D721Med (cell line): ENCODE results near the gene PIK3CG.

Source experiments
- DNase-seq: peaks from one replicate; pipeline ENCODE4 v3.0.0; 2011; ENCODE audit warnings: low spot score; ENCODE audit not compliant: insufficient read length
- FAIRE-seq: peaks from 2 replicates; lab custom pipeline; 2011; peaks lifted over from hg19 to GRCh38; lab: Jason Lieb, UNC
- TF ChIP-seq, protein P1 (sequence below): IDR thresholded peaks from 2 replicates; pipeline ENCODE4 v1.5.1; 2012; ENCODE audit warnings: mild to moderate bottlenecking, control low read depth; ENCODE audit not compliant: insufficient read depth; ENCODE audit errors: missing control alignments

PIK3CG gene

GRCh38 chr7:106865130-106866041 is at the start of gene PIK3CG:
Gene PIK3CG, plus strand, starts transcription at chr7:106865282. Its CDS starts 2,280 bp downstream, at chr7:106867562.
- FAIRE-seq, result no peak
- TF ChIP-seq, protein P1, sequence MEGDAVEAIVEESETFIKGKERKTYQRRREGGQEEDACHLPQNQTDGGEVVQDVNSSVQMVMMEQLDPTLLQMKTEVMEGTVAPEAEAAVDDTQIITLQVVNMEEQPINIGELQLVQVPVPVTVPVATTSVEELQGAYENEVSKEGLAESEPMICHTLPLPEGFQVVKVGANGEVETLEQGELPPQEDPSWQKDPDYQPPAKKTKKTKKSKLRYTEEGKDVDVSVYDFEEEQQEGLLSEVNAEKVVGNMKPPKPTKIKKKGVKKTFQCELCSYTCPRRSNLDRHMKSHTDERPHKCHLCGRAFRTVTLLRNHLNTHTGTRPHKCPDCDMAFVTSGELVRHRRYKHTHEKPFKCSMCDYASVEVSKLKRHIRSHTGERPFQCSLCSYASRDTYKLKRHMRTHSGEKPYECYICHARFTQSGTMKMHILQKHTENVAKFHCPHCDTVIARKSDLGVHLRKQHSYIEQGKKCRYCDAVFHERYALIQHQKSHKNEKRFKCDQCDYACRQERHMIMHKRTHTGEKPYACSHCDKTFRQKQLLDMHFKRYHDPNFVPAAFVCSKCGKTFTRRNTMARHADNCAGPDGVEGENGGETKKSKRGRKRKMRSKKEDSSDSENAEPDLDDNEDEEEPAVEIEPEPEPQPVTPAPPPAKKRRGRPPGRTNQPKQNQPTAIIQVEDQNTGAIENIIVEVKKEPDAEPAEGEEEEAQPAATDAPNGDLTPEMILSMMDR, result no peak
- no peak for DNase-seq

DNA sequence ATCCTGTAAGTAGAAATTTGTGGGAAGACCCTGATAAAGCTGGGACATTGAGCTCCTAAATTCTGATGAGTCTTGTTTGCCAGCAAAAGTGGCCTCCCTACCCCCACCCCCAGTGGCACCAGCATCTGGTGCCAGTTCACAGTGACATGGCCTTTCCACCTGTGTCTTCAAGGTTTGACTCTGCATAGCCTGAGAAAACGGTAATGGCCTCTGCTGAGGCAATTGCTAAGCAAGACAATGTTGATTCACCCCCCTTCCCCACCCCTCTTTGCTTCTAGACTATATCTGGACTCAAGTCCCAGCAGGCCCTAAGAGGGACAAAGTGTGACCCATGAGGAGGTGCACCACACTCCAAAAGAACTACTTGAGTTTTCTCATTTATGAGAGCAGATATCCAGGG is 48.0 kb upstream of the PIK3CG start:
- FAIRE-seq, result no peak
- TF ChIP-seq, protein P1, result no peak
- no peak for DNase-seq

DNA sequence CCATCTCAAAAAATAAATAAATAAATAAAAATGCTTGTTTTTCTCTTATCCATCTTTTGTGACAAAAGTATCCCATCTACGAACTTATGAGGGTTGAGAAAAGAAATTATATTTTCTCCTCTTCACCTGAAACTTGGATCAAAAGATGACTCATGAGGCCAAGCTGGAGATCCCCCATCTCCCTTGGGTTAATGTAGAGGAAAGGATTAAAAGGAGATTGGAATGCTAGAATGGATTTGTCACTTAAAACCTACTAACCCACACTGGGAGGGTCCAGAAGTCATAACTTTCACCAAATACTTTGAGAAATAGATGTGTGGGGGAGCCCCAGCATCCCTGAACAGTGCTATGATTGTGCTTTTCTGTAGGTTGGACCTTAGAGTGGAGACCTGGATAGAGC is 46.3 kb upstream of the PIK3CG start:
- FAIRE-seq (no peak), DNase-seq (no peak)
- TF ChIP-seq, protein P1, result no peak

DNA sequence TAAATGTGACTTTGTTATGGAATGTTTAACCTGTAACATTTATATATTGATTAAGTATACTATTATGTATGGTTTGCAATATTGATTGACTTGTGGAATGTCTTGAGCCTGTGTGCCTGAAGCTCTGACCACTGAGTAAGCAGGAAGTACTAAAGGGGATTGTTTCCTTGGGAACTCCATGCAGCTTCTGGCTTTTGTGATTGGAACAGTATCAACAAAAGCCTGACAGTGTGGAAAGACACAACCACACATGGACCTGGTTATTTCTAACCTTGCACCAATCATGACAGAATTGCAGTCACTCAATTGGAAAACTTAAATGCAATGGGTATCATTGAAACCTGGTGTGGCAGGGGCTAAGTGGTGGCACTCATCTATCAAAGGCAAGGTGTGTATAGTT is 45.5 kb upstream of the PIK3CG start:
- DNase-seq (no peak), FAIRE-seq (no peak)
- TF ChIP-seq, protein P1, result no peak

- FAIRE-seq (no peak), DNase-seq (no peak)
- TF ChIP-seq, protein P1, result no peak
These were observed 44.5 kb upstream of the PIK3CG start for GRCh38 chr7:106820321-106821217.

DNA sequence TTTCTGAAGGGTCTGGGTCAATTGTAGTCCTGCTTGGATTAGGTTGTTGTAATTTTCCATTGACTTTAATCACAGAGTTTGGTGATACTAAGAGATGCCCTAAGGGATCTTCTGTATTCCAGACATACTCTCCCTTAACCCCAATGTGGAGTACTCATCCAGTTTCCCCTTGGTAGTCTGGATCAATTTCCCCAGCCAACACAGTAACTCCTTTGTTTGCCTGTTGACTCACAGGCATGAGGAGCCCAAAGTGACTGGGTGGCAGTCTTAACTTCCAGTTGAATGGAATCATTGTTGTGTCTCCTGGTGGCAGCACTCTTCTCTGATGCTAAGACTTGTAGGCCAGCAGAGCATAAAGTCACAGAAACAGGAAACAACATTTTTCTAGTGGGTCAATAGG is 41.5 kb upstream of the PIK3CG start:
- TF ChIP-seq, protein P1, result no peak
- FAIRE-seq, result no peak
- no peak for DNase-seq
